ENCODE results near the gene SHISAL1. TPM values are rescaled to one million over a fixed set of nuclear protein-coding genes. Genes with fewer than 3 reads are reported as not detected.
"Not testable (repeated sequence)": the region's sequence is repeated elsewhere in the genome, so short reads cannot be mapped to it uniquely, and the experiment has no call there.

Gene SHISAL1
- total RNA-seq, 1 experiment from 2014 or later, result 1.6 TPM

GRCh38 chr22:44328326-44328725 is 15.6 kb upstream of the SHISAL1 start:
- ChIA-PET POLR2A (interaction anchor here (0.5 to 1.0 kb wide), 2 partner anchors 12 to 157 kb away, joined by 3 read pairs; no protein-coding TSS in a partner anchor), CTCF (interaction anchor here (0.5 to 0.6 kb wide), 2 partner anchors 335 to 431 kb away, joined by 3 read pairs; no protein-coding TSS in a partner anchor)
- H3K27me3 Mint-ChIP-seq (ENCODE audit: insufficient read depth, unreplicated experiment), result peaks cover 18% of the 10 kb centered on the region
- intact Hi-C loops (cut with micrococcal nuclease), result loop anchor here (5.0 kb wide), 2 partner anchors 244 to 246 kb away; no protein-coding TSS in a partner anchor
- peaks cover 22% of the 10 kb centered on the region for H3K4me1 Mint-ChIP-seq (ENCODE audit: insufficient read depth, unreplicated experiment)
- H3K9me3 Mint-ChIP-seq (ENCODE audit: unreplicated experiment), result peaks cover 5% of the 10 kb centered on the region
- no peak overlapping the region for H3K4me3 Mint-ChIP-seq (ENCODE audit: unreplicated experiment)
- H3K36me3 Mint-ChIP-seq (ENCODE audit: insufficient read depth, unreplicated experiment), result no peaks in the 10 kb centered on the region
- no TSS peak for BruUV-seq (replicated peaks)
- no peak overlapping the region for H3K27ac Mint-ChIP-seq (ENCODE audit: low read depth, unreplicated experiment)
- no peak for DNase-seq (ENCODE audit: unreplicated experiment)
- TF ChIP-seq CTCF (IDR thresholded peaks at IDR 0.05; ENCODE audit: unreplicated experiment), result no peak

GRCh38 chr22:44326491-44326885 is 13.7 kb upstream of the SHISAL1 start:
- Mint-ChIP-seq H3K36me3 (ENCODE audit: insufficient read depth, unreplicated experiment) (no peaks in the 10 kb centered on the region), H3K27me3 (ENCODE audit: insufficient read depth, unreplicated experiment) (peaks cover 16% of the 10 kb centered on the region), H3K4me3 (ENCODE audit: unreplicated experiment) (peak overlapping the region; percentile 72), H3K27ac (ENCODE audit: low read depth, unreplicated experiment) (no peak overlapping the region), H3K9me3 (ENCODE audit: unreplicated experiment) (peaks cover 12% of the 10 kb centered on the region), H3K4me1 (ENCODE audit: insufficient read depth, unreplicated experiment) (peaks cover 16% of the 10 kb centered on the region)
- no peak for TF ChIP-seq CTCF (IDR thresholded peaks at IDR 0.05; ENCODE audit: unreplicated experiment)
- ChIA-PET POLR2A (interaction anchor here (0.7 to 1.0 kb wide), 3 partner anchors 15 to 647 kb away, joined by 3 read pairs; no protein-coding TSS in a partner anchor), CTCF (interaction anchor here (0.6 to 1.5 kb wide), 3 partner anchors 9 to 372 kb away, joined by 3 to 5 read pairs (median 4); no protein-coding TSS in a partner anchor)
- DNase-seq (ENCODE audit: unreplicated experiment), result no peak
- intact Hi-C loops (cut with micrococcal nuclease), result loop anchor here (5.0 kb wide), 2 partner anchors 244 to 246 kb away; no protein-coding TSS in a partner anchor
- no TSS peak for BruUV-seq (replicated peaks)

- Mint-ChIP-seq H3K27ac (ENCODE audit: low read depth, unreplicated experiment) (no peak overlapping the region), H3K36me3 (ENCODE audit: insufficient read depth, unreplicated experiment) (no peaks in the 10 kb centered on the region), H3K27me3 (ENCODE audit: insufficient read depth, unreplicated experiment) (peaks cover 15% of the 10 kb centered on the region), H3K9me3 (ENCODE audit: unreplicated experiment) (peaks cover 12% of the 10 kb centered on the region), H3K4me1 (ENCODE audit: insufficient read depth, unreplicated experiment) (peaks cover 16% of the 10 kb centered on the region), H3K4me3 (ENCODE audit: unreplicated experiment) (peak overlapping the region; percentile 72)
- POLR2A ChIA-PET, result interaction anchor here (0.7 to 1.0 kb wide), 3 partner anchors 15 to 647 kb away, joined by 3 read pairs; no protein-coding TSS in a partner anchor
- intact Hi-C loops (cut with micrococcal nuclease), result loop anchor here (5.0 kb wide), 2 partner anchors 244 to 246 kb away; no protein-coding TSS in a partner anchor
- CTCF ChIA-PET, result interaction anchor here (0.6 to 1.5 kb wide), 3 partner anchors 9 to 371 kb away, joined by 3 to 5 read pairs (median 4); no protein-coding TSS in a partner anchor
- peak; percentile 18 for TF ChIP-seq CTCF (IDR thresholded peaks at IDR 0.05; ENCODE audit: unreplicated experiment)
- BruUV-seq (replicated peaks), result no TSS peak
- DNase-seq (ENCODE audit: unreplicated experiment), result no peak
Observed at GRCh38 chr22:44325718-44326490, 13.2 kb upstream of the SHISAL1 start.

- POLR2A ChIA-PET, result interaction anchor here (0.6 kb wide), 1 partner anchor 78 kb away, joined by 3 read pairs; no protein-coding TSS in a partner anchor
- intact Hi-C loops (cut with micrococcal nuclease); H3K36me3 Mint-ChIP-seq (ENCODE audit: insufficient read depth, unreplicated experiment); H3K4me3 Mint-ChIP-seq (ENCODE audit: unreplicated experiment); BruUV-seq (replicated peaks); H3K27ac Mint-ChIP-seq (ENCODE audit: low read depth, unreplicated experiment); CTCF ChIA-PET; DNase-seq (ENCODE audit: unreplicated experiment): not testable (repeated sequence)
- Mint-ChIP-seq H3K27me3 (ENCODE audit: insufficient read depth, unreplicated experiment) (peaks cover 15% of the 10 kb centered on the region), H3K4me1 (ENCODE audit: insufficient read depth, unreplicated experiment) (peaks cover 11% of the 10 kb centered on the region), H3K9me3 (ENCODE audit: unreplicated experiment) (peaks cover 12% of the 10 kb centered on the region)
Observed at GRCh38 chr22:44323140-44323790, 10.5 kb upstream of the SHISAL1 start.
